ENCODE data around the gene WDR20. TPM values are rescaled to one million over a fixed set of nuclear protein-coding genes. Genes with fewer than 3 reads are reported as not detected.

Gene WDR20
- total and polyA plus RNA-seq, 7 donors = 11.4 to 26.8 (median 20.6) TPM

GRCh38 chr14:102183886-102184285, 44.2 kb downstream of the WDR20 start:
- Histone ChIP-seq H3K4me1 (peaks cover 86% of the 10 kb centered on the region), H3K4me3 (no peak overlapping the region), H3K27ac (peak overlapping the region; percentile 62), H3K36me3 (ENCODE audit: insufficient read depth in 1 of 2, low read depth in 1 of 2) (no peaks in the 10 kb centered on the region), H3K27me3 (ENCODE audit: insufficient read depth in 3 of 3, low read length in 2 of 3) (no peaks in the 10 kb centered on the region), H3K9me3 (no peaks in the 10 kb centered on the region)
- WGBS, 3 donors = 96 to 98% (median 96%) methylated on average over 3 of the region's 3 CpGs
- DNase-seq (no peak), ATAC-seq (no peak)
- TF ChIP-seq CTCF (IDR thresholded peaks at IDR 0.05) = no peak
- intact Hi-C loops (cut with DNase I) = no loop called here

- peak overlapping the region; percentile 31 for H3K27ac ChIP-seq
- no peaks in the 10 kb centered on the region for H3K9me3 ChIP-seq
- peaks cover 83% of the 10 kb centered on the region for H3K4me1 ChIP-seq
- no peaks in the 10 kb centered on the region for H3K27me3 ChIP-seq (ENCODE audit: insufficient read depth in 3 of 3, low read length in 2 of 3)
- TF ChIP-seq CTCF (IDR thresholded peaks at IDR 0.05) = no peak
- H3K36me3 ChIP-seq (ENCODE audit: insufficient read depth in 1 of 2, low read depth in 1 of 2) = no peaks in the 10 kb centered on the region
- intact Hi-C loops (cut with DNase I) = no loop called here
- DNase-seq (no peak), ATAC-seq (no peak)
- H3K4me3 ChIP-seq = no peak overlapping the region
- WGBS, 3 donors = 66 to 78% (median 66%) methylated on average over 14 of the region's 14 CpGs
Observed at GRCh38 chr14:102184316-102185035, 44.8 kb downstream of the WDR20 start.

GRCh38 chr14:102185360-102185759, 45.7 kb downstream of the WDR20 start:
- Histone ChIP-seq H3K9me3 (no peaks in the 10 kb centered on the region), H3K4me1 (peaks cover 82% of the 10 kb centered on the region), H3K36me3 (ENCODE audit: insufficient read depth in 1 of 2, low read depth in 1 of 2) (no peaks in the 10 kb centered on the region), H3K27me3 (ENCODE audit: insufficient read depth in 3 of 3, low read length in 2 of 3) (no peaks in the 10 kb centered on the region), H3K27ac (no peak overlapping the region), H3K4me3 (no peak overlapping the region)
- DNase-seq = no peak
- 87 to 93% (median 87%) methylated on average over 8 of the region's 8 CpGs for WGBS, 3 donors
- ATAC-seq = no peak
- TF ChIP-seq CTCF (IDR thresholded peaks at IDR 0.05) = no peak
- intact Hi-C loops (cut with DNase I) = no loop called here

- 60 to 76% (median 60%) methylated on average over 3 of the region's 3 CpGs for WGBS, 3 donors
- no peaks in the 10 kb centered on the region for H3K27me3 ChIP-seq (ENCODE audit: insufficient read depth in 3 of 3, low read length in 2 of 3)
- H3K36me3 ChIP-seq (ENCODE audit: insufficient read depth in 1 of 2, low read depth in 1 of 2) = no peaks in the 10 kb centered on the region
- intact Hi-C loops (cut with DNase I) = no loop called here
- ATAC-seq = peak; percentile 67 to 83 (median 79)
- no peaks in the 10 kb centered on the region for H3K9me3 ChIP-seq
- no peak overlapping the region for H3K4me3 ChIP-seq
- TF ChIP-seq CTCF (IDR thresholded peaks at IDR 0.05) = no peak
- H3K4me1 ChIP-seq = peaks cover 68% of the 10 kb centered on the region
- peak overlapping the region; percentile 58 for H3K27ac ChIP-seq
- DNase-seq = no peak
Observed at GRCh38 chr14:102187044-102187443, 47.3 kb downstream of the WDR20 start.

- peaks cover 65% of the 10 kb centered on the region for H3K4me1 ChIP-seq
- intact Hi-C loops (cut with DNase I) = no loop called here
- peak; percentile 48 to 72 (median 65) for ATAC-seq
Observed at GRCh38 chr14:102187568-102188001, 47.9 kb downstream of the WDR20 start.

More at GRCh38 chr14:102187568-102188001, 47.9 kb downstream of the WDR20 start:
- H3K27me3 ChIP-seq (ENCODE audit: insufficient read depth in 3 of 3, low read length in 2 of 3) = no peaks in the 10 kb centered on the region
- WGBS, 3 donors = 44 to 65% (median 50%) methylated on average over 4 of the region's 4 CpGs
- no peaks in the 10 kb centered on the region for H3K9me3 ChIP-seq
- peak overlapping the region; percentile 58 for H3K27ac ChIP-seq
- no peak overlapping the region for H3K4me3 ChIP-seq
- DNase-seq = no peak
- no peak for TF ChIP-seq CTCF (IDR thresholded peaks at IDR 0.05)
- H3K36me3 ChIP-seq (ENCODE audit: insufficient read depth in 1 of 2, low read depth in 1 of 2) = no peaks in the 10 kb centered on the region

Data from psoas muscle (tissue), 8 donors.